Central memory CD8-positive, alpha-beta T cell (primary cell): ENCODE measurements around the gene PPP1R3G.

Source experiments
- ATAC-seq: fragments of 150-1000 bp; cut with Tn5 transposase; replicated peaks from 2 replicates; pipeline ENCODE4 v1.10.0; 2022; ENCODE audit warnings: mild to moderate bottlenecking, moderate FRiP score, moderate number of reproducible peaks; ENCODE audit not compliant: poor library complexity, severe bottlenecking; ENCODE audit errors: extremely low read depth
- DNase-seq, 2 donors: peaks; one replicate each; pipeline ENCODE4 v3.0.0; 2021; ENCODE audit warnings: low spot score in 2 of 2
- H3K27ac Mint-ChIP-seq: one replicate; pipeline ENCODE4 v1.8.0; 2022; ENCODE audit warnings: low read depth, mild to moderate bottlenecking, moderate library complexity, mixed read lengths
- H3K27me3 Mint-ChIP-seq: one replicate; pipeline ENCODE4 v1.8.0; 2022; ENCODE audit warnings: mixed read lengths
- H3K36me3 Mint-ChIP-seq: one replicate; pipeline ENCODE4 v1.8.0; 2022; ENCODE audit warnings: mild to moderate bottlenecking, moderate library complexity, mixed read lengths; ENCODE audit not compliant: insufficient read depth
- H3K4me1 Mint-ChIP-seq: one replicate; pipeline ENCODE4 v1.8.0; 2022; ENCODE audit warnings: mixed read lengths
- H3K4me3 Mint-ChIP-seq: one replicate; pipeline ENCODE4 v1.8.0; 2022; ENCODE audit warnings: mild to moderate bottlenecking, moderate library complexity, mixed read lengths
- H3K9me3 Mint-ChIP-seq: one replicate; pipeline ENCODE4 v1.8.0; 2022; ENCODE audit warnings: mixed read lengths

Gene PPP1R3G

GRCh38 chr6:5078121-5078669 is 6.9 kb upstream of the PPP1R3G start:
- ATAC-seq, result no peak
- no peaks in the 10 kb centered on the region for H3K9me3 Mint-ChIP-seq
- peaks cover 60% of the 10 kb centered on the region for H3K27me3 Mint-ChIP-seq
- no peaks in the 10 kb centered on the region for H3K36me3 Mint-ChIP-seq
- H3K4me1 Mint-ChIP-seq, result no peaks in the 10 kb centered on the region
- H3K4me3 Mint-ChIP-seq, result no peak overlapping the region
- no peak for DNase-seq
- no peak overlapping the region for H3K27ac Mint-ChIP-seq

- Mint-ChIP-seq H3K27me3 (peaks cover 60% of the 10 kb centered on the region), H3K4me1 (no peaks in the 10 kb centered on the region), H3K27ac (no peak overlapping the region)
These were observed 5.4 kb upstream of the PPP1R3G start for GRCh38 chr6:5079692-5080091.

GRCh38 chr6:5080574-5080973 is 4.6 kb upstream of the PPP1R3G start:
- Mint-ChIP-seq H3K27ac (no peak overlapping the region), H3K4me1 (no peaks in the 10 kb centered on the region), H3K4me3 (no peak overlapping the region), H3K36me3 (no peaks in the 10 kb centered on the region), H3K9me3 (no peaks in the 10 kb centered on the region), H3K27me3 (peaks cover 51% of the 10 kb centered on the region)
- no peak for DNase-seq
- ATAC-seq, result no peak

More at GRCh38 chr6:5079692-5080091, 5.4 kb upstream of the PPP1R3G start:
- H3K4me3 Mint-ChIP-seq, result no peak overlapping the region
- H3K9me3 Mint-ChIP-seq, result no peaks in the 10 kb centered on the region
- ATAC-seq, result no peak
- no peaks in the 10 kb centered on the region for H3K36me3 Mint-ChIP-seq
- no peak for DNase-seq

GRCh38 chr6:5081182-5081581 is 4.0 kb upstream of the PPP1R3G start:
- H3K27ac Mint-ChIP-seq, result no peak overlapping the region
- H3K36me3 Mint-ChIP-seq, result no peaks in the 10 kb centered on the region
- DNase-seq (no peak), ATAC-seq (no peak)
- H3K4me3 Mint-ChIP-seq, result no peak overlapping the region
- no peaks in the 10 kb centered on the region for H3K4me1 Mint-ChIP-seq
- H3K27me3 Mint-ChIP-seq, result peaks cover 45% of the 10 kb centered on the region
- H3K9me3 Mint-ChIP-seq, result no peaks in the 10 kb centered on the region

- no peaks in the 10 kb centered on the region for H3K36me3 Mint-ChIP-seq
- ATAC-seq, result no peak
- DNase-seq, result no peak
- no peaks in the 10 kb centered on the region for H3K9me3 Mint-ChIP-seq
- no peak overlapping the region for H3K27ac Mint-ChIP-seq
- peaks cover 45% of the 10 kb centered on the region for H3K27me3 Mint-ChIP-seq
- H3K4me3 Mint-ChIP-seq, result no peak overlapping the region
- H3K4me1 Mint-ChIP-seq, result no peaks in the 10 kb centered on the region
These were observed 3.2 kb upstream of the PPP1R3G start for GRCh38 chr6:5081955-5082354.

- no peak for ATAC-seq
- H3K27me3 Mint-ChIP-seq, result peaks cover 48% of the 10 kb centered on the region
- H3K4me1 Mint-ChIP-seq, result no peaks in the 10 kb centered on the region
- H3K4me3 Mint-ChIP-seq, result no peak overlapping the region
- H3K36me3 Mint-ChIP-seq, result no peaks in the 10 kb centered on the region
- H3K27ac Mint-ChIP-seq, result no peak overlapping the region
- no peak for DNase-seq
- no peaks in the 10 kb centered on the region for H3K9me3 Mint-ChIP-seq
These were observed 2.4 kb upstream of the PPP1R3G start for GRCh38 chr6:5082487-5083306.

GRCh38 chr6:5083307-5083583 is 1.9 kb upstream of the PPP1R3G start:
- H3K27ac Mint-ChIP-seq, result no peak overlapping the region
- no peak for DNase-seq
- H3K4me3 Mint-ChIP-seq, result no peak overlapping the region
- peaks cover 49% of the 10 kb centered on the region for H3K27me3 Mint-ChIP-seq
- H3K9me3 Mint-ChIP-seq, result no peaks in the 10 kb centered on the region
- H3K4me1 Mint-ChIP-seq, result no peaks in the 10 kb centered on the region
- no peak for ATAC-seq
- H3K36me3 Mint-ChIP-seq, result no peaks in the 10 kb centered on the region

- no peaks in the 10 kb centered on the region for H3K4me1 Mint-ChIP-seq
- no peak overlapping the region for H3K27ac Mint-ChIP-seq
- ATAC-seq (no peak), DNase-seq (no peak)
- H3K27me3 Mint-ChIP-seq, result peaks cover 49% of the 10 kb centered on the region
- H3K36me3 Mint-ChIP-seq, result no peaks in the 10 kb centered on the region
- no peak overlapping the region for H3K4me3 Mint-ChIP-seq
- no peaks in the 10 kb centered on the region for H3K9me3 Mint-ChIP-seq
These were observed 1.3 kb upstream of the PPP1R3G start for GRCh38 chr6:5083813-5084359.

- H3K36me3 Mint-ChIP-seq, result no peaks in the 10 kb centered on the region
- no peak overlapping the region for H3K4me3 Mint-ChIP-seq
- no peak for ATAC-seq
- H3K27me3 Mint-ChIP-seq, result peaks cover 49% of the 10 kb centered on the region
- no peaks in the 10 kb centered on the region for H3K9me3 Mint-ChIP-seq
- no peak for DNase-seq
- H3K4me1 Mint-ChIP-seq, result no peaks in the 10 kb centered on the region
- no peak overlapping the region for H3K27ac Mint-ChIP-seq
These were observed 771 bp upstream of the PPP1R3G start for GRCh38 chr6:5084360-5084780.

GRCh38 chr6:5085648-5086293 is 630 bp downstream of the PPP1R3G start:
- Mint-ChIP-seq H3K4me1 (peaks cover 5% of the 10 kb centered on the region), H3K9me3 (no peaks in the 10 kb centered on the region), H3K27ac (no peak overlapping the region), H3K27me3 (peaks cover 56% of the 10 kb centered on the region), H3K36me3 (no peaks in the 10 kb centered on the region), H3K4me3 (no peak overlapping the region)
- ATAC-seq (no peak), DNase-seq (no peak)

GRCh38 chr6:5086294-5086890 is 1.3 kb downstream of the PPP1R3G start:
- H3K4me1 Mint-ChIP-seq, result peaks cover 5% of the 10 kb centered on the region
- DNase-seq (no peak), ATAC-seq (no peak)
- no peaks in the 10 kb centered on the region for H3K36me3 Mint-ChIP-seq
- no peak overlapping the region for H3K27ac Mint-ChIP-seq
- H3K27me3 Mint-ChIP-seq, result peaks cover 57% of the 10 kb centered on the region
- H3K4me3 Mint-ChIP-seq, result no peak overlapping the region
- H3K9me3 Mint-ChIP-seq, result no peaks in the 10 kb centered on the region

GRCh38 chr6:5087389-5087788 is 2.2 kb downstream of the PPP1R3G start:
- no peaks in the 10 kb centered on the region for H3K9me3 Mint-ChIP-seq
- no peak overlapping the region for H3K27ac Mint-ChIP-seq
- DNase-seq (no peak), ATAC-seq (no peak)
- no peak overlapping the region for H3K4me3 Mint-ChIP-seq
- peaks cover 54% of the 10 kb centered on the region for H3K27me3 Mint-ChIP-seq
- no peaks in the 10 kb centered on the region for H3K36me3 Mint-ChIP-seq
- H3K4me1 Mint-ChIP-seq, result peaks cover 5% of the 10 kb centered on the region
